ENCODE data around the gene PPP2CA.
"Not testable (repeated sequence)": the region's sequence is repeated elsewhere in the genome, so short reads cannot be mapped to it uniquely, and the experiment has no call there.

Gene PPP2CA

GRCh38 chr5:134245692-134246091 lies 19.8 kb upstream of the PPP2CA start:
- in situ Hi-C loops (cut with MboI; ENCODE audit: low sequenced_read_pairs): no loop called here

DNA sequence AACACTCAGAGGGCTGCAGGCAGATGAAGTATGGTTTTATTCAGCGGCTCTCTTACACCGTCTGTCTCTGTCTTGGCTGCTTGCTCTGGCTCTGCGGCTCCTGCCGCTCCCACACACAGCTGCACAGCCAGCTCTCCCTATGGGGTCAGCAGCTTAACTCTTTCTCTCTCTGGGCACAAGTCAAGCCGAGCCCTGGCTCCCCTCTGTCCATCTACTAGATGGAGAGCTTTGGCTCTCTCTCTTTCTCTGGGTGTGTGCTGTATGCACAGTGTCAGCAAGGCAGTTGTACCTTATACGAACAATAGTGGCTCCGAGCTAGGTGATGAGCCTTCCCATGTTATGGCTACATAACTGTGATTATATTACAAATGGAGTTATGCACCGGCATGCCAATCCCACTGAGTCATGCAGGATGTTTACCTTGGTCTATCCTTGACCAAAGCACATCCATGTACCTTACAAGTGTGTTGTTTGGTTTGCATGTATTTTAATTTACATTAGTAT lies 19.3 kb upstream of the PPP2CA start:
- in situ Hi-C loops (cut with MboI; ENCODE audit: low sequenced_read_pairs): no loop called here

DNA sequence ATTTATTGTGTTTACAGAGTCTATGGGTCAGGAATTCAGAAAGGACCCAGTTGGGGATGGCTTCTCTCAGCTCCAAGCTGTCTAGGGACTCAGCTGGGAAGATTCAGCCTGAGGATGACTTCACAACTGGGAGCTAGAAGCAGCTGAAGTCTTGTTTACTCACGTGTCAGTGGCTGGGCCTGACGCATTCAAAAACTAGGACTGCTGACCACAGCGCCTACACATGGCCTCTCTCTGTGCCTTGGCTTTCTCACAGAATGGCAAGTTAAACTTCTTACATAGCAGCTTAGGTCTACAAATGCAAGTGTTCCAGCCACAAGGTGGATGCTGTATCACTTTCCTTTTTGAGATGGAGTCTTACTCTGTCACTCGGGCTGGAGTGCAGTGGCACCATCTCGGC lies 16.3 kb upstream of the PPP2CA start:
- in situ Hi-C loops (cut with MboI; ENCODE audit: low sequenced_read_pairs): no loop called here

- in situ Hi-C loops (cut with MboI; ENCODE audit: low sequenced_read_pairs): no loop called here
Measured at GRCh38 chr5:134240421-134240962, 14.6 kb upstream of the PPP2CA start.

DNA sequence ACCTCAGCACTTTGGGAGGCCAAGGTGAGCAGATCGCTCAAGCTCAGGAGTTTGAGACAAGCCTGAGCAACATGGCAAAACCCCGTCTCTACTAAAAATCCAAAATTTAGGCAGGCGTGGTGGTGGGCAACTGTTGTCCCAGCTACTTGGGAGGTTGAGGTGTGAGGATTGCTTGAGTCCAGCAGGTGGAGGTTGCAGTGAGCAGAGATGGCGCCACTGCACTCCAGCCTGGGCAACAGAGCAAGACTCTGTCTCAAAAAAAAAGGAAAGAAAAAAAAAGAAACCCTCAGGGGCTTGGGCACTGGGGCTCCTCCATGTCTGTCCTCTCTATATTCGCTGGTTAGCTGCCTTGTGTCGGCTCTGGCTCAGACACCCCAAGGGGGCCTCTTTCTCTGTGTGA lies 10.9 kb upstream of the PPP2CA start:
- in situ Hi-C loops (cut with MboI; ENCODE audit: low sequenced_read_pairs): no loop called here

DNA sequence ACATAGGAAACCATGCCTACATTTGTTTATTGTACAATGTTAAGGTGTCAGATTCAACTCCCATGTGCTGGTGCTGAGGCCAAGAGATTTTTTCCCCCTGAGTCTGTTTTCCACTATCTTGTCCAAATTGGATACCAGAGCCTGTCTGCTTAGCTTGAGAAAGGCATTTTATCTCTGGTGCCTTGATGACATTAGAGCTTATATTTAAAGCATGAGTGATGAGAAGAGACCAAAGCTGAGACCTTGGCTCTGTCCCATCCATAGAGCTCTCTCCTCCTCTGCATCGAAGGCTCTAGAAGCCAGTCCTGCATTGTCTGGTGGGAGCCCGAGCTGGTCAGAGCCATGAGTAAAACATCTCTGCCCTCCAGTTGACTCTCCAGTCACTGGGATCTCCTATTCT lies 10.4 kb upstream of the PPP2CA start:
- in situ Hi-C loops (cut with MboI; ENCODE audit: low sequenced_read_pairs): no loop called here

- in situ Hi-C loops (cut with MboI; ENCODE audit: low sequenced_read_pairs): no loop called here
Measured at GRCh38 chr5:134228624-134229023, 2.8 kb upstream of the PPP2CA start.

- in situ Hi-C loops (cut with MboI; ENCODE audit: low sequenced_read_pairs): no loop called here
Measured at GRCh38 chr5:134227776-134228175, 1.9 kb upstream of the PPP2CA start.

GRCh38 chr5:134227259-134227658 lies 1.4 kb upstream of the PPP2CA start:
- in situ Hi-C loops (cut with MboI; ENCODE audit: low sequenced_read_pairs): no loop called here

DNA sequence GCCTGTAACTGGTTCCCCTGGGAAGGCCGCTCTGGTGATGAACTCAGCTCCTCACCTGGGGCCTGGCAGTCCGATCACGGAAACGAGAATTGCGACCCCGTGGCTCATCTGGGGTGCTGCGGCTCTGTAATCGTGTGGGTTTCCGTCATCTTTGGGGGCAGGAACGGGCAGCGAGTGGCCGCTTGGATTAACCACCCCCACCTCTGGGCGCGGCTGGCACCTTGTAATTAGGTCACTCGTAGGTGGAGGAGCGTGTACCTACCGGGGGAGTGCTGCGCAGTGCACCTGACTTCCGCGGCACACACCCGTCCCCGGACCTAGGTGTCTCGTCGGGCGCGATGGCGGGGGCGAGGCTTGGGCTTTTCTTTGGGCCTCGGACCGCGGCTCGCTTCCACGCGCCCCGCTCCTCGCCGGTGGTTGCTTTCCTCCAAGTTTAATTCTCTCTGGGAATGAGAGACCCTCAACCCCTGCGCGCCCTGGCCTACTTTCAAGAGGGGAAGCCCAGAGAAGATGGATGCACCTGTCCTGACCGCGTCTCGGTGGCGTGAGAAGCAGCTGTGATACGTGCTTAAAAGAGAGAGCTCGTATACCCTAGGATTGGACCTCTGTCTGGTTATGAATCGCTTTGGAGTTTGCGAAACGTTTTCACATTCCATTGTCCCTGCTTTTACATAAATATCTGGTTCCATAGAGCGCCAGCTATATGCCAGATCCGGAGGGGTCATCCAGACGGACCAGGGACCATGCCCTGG lies 744 bp upstream of the PPP2CA start:
- in situ Hi-C loops (cut with MboI; ENCODE audit: low sequenced_read_pairs): no loop called here

DNA sequence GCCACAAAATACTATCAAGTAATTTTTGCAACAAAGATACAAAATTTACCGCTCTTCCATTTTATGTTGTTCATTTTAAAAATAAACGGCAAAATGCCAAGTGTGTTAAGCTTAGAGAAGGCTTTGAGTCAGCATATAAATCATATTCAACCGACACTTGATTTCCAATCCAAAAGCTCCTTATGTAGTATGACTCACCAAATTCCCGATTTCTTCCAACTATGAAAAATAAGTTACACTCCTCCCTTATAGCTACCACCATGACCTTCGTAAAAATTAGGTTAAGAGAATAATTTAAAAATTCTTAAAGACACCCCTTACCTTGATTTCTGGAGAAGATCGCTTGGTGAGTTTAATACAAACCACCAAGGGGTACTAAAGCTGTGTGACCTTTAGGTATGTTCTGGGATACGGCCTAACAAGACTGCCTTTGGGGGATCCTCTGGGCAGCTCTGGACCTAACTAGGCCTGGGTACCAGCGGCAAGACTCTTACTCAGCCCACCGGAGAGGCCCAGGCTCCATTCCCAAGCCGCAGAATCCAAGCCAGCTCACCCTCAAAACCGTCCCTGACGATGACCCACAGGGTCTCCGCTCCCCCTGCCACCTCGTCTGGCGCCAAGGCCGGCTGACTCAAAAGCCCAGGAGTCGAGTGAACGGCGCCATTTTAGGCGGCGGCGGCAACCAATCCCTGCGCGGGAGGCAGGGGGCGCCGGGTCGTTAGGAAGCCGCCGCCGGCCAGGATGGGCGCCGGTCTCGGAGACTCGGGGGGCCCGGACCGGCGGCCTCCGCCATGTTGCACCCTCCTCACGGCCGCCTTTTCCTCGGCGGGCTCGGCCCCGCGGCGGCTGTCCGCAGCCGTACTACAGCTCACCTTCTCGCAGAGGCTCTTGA lies 739 bp downstream of the PPP2CA start:
- in situ Hi-C loops (cut with MboI; ENCODE audit: low sequenced_read_pairs): no loop called here

DNA sequence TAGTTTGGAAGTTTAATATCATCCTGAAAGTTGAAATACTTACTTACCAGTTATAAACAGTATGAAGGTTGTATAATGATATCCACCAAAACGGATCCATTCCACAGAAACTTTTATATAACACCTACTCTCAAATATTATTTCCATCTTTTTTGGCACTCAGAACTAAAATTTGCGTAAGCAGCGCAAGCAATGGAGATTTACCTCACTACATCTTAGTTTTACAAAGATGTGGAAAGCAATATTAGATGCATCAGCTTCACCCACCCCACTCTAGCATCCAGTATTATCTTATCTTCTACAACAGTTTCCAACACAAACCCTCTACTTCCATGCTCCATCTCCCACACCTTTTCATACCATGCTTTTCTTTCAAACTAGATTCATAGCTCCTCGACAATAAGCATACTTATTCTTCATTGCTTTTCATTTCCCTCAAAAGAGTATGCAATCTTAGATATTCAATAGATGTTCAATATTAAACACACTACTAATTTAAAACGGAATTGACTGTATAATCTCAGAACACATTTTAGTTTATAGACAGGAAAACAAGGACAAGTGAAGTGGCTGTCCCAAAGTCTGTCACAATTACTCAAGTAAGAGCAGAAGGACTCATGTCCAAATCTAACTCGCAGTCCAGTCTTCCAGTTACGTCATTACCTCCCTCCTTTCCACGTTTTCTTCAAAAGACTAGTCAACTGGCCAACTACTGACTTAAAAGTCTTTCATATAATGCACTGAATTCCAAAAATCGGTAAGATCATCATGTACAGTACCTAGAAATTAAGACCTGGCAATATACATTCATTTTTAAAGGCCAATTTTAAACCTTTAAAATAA lies 2.2 kb downstream of the PPP2CA start:
- in situ Hi-C loops (cut with MboI; ENCODE audit: low sequenced_read_pairs): no loop called here

- in situ Hi-C loops (cut with MboI; ENCODE audit: low sequenced_read_pairs): not testable (repeated sequence)
Measured at GRCh38 chr5:134221690-134222089, 4.2 kb downstream of the PPP2CA start.

DNA sequence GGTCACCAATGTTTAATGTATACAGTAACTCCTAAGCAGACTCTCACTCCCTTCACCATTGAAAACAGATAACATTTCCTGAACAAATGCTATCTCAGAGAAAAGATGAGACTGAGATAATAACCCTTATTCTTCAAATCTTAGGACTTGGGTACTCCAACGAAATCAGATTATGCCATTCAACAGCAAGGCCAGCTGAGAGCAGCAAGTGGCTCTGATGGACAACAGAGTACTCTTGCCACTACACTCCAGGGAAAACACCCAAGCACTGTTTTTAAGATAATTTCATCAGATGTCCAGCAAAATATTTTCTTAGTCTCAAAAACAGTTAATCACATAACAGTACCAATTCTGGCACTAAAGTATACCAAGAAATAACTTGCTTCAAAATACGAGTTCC lies 10.1 kb downstream of the PPP2CA start:
- in situ Hi-C loops (cut with MboI; ENCODE audit: low sequenced_read_pairs): no loop called here

GRCh38 chr5:134211263-134212031 lies 14.4 kb downstream of the PPP2CA start:
- in situ Hi-C loops (cut with MboI; ENCODE audit: low sequenced_read_pairs): not testable (repeated sequence)

DNA sequence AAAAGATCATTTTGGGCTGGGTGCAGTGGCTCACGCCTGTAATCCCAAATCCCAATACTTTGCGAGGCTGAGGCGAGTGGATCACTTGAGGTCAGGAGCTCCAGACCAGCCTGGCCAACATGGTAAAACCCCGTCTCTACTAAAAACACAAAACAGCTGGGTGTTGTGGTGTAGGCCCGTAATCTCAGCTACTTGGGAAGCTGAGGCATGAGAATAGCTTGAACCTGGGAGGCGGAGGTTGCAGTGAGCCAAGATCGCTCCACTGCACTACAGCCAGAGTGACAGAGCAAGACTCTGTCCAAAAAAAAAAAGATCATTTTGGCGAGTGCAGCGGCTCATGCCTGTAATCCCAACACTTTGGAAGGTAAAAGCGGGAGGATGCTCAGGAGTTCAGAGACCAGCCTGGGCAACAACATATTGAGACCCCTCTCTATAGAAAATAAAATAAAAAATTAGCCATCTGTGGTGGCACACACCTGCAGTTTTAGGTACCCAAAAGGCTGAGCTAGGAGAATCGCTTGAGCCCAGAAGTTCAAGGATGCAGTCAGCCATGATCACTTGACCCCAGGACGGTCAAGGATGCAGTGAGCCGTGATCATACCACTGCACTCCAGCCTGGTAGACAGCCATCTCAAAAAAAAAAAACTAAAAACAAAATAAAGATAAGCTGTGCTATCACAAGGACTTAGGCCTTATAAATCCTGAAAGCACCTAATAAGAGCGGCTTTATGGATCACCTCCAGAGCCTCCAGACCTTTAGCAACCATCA lies 16.2 kb downstream of the PPP2CA start:
- in situ Hi-C loops (cut with MboI; ENCODE audit: low sequenced_read_pairs): no loop called here

- in situ Hi-C loops (cut with MboI; ENCODE audit: low sequenced_read_pairs): no loop called here
Measured at GRCh38 chr5:134207696-134208095, 18.2 kb downstream of the PPP2CA start.

DNA sequence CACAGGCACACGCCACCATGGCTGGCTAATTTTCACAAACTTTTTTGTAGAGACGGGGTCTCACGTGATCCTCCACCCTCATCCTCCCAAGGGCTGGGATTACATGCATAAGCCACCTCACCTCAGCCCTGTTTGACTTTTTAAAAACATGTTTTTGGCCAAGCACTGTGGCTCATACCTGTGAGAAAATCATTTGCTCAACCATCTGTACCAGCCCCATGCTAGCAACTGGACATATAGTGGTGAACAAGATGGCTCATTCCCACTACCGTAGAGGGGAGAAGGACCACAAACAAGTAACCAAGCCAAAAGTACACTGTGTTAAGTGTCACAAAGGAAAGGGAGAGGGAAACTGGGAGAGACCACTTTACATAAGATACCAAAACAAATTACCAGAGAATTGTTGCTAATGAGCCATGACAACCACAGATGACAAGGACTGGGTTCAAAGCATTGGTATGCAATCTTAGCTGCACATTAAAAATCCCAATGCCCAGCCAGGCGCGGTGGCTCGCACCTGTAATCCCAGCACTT lies 19.2 kb downstream of the PPP2CA start:
- in situ Hi-C loops (cut with MboI; ENCODE audit: low sequenced_read_pairs): no loop called here

- in situ Hi-C loops (cut with MboI; ENCODE audit: low sequenced_read_pairs): no loop called here
Measured at GRCh38 chr5:134204575-134204974, 21.3 kb downstream of the PPP2CA start.

All from HL-60/S4 treated with phorbol 12-myristate 13-acetate at 8.2 ng/mL for 4 days and 3 days (cell line).